Stimulated activated CD8-positive, alpha-beta memory T cell treated with anti-CD3 and anti-CD28 coated beads, Interleukin-12 subunit alpha, Interleukin-12 subunit beta, amount 100 ng/mL, for 1 hour (primary cell): Measurements from ENCODE around the gene AADAT.

ENCODE experiments used
- DNase-seq: peaks from one replicate; pipeline ENCODE4 v3.0.0-alpha.2; 2020; ENCODE audit warnings: low read depth

AADAT gene

GRCh38 chr4:170030121-170030520 is 59.6 kb downstream of the AADAT start:
- no peak for DNase-seq

GRCh38 chr4:170027181-170027829 is 62.5 kb downstream of the AADAT start:
- peak; percentile 79 for DNase-seq

DNA sequence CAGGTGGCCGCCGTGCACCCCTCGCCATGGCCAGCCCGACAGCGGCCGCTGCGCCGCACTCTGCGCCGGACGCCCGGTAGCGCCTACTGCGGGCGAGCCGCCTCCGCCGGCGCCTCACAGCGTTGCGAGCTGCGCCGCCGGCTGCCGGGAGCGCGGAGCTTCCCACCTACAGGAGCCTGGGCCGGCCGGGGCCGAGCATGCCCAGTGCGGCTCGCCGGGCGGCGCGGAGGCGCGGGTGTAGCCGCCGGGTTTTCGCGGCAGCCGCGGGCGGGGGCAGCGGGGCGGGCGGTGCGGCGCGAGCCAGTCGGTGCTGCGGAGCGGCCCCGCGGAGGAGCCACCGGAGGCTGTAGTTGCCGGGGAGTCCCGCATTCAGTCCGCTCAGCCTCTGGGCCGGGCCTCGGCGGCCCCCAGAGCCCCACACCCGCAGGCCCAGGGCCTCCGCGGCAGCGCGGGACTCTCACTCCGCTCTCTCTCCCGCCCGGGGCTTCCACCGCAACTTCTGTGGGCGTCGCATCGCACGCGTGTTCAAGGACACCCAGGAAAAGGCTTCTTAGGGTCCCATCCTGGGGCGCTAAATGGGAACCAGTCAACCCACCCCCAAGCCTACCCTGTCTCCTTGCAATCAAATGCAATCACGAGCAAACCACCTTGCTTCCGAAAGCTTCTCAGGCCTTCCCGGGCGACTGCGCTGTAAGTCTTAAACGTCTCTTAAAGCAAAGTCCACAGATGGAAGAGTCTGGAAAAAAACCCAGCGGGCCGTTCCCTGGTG is 63.3 kb downstream of the AADAT start, which contains the start of gene MFAP3L:
TSS of gene MFAP3L (minus strand) at position 143 of the 769 bp plus-strand sequence. CDS start 20,518 bp downstream, outside the sequence.
- peak; percentile 56 for DNase-seq

GRCh38 chr4:170025523-170026252 is 64.1 kb downstream of the AADAT start:
- DNase-seq, result no peak

GRCh38 chr4:170022211-170022610 is 67.5 kb downstream of the AADAT start:
- no peak for DNase-seq

DNA sequence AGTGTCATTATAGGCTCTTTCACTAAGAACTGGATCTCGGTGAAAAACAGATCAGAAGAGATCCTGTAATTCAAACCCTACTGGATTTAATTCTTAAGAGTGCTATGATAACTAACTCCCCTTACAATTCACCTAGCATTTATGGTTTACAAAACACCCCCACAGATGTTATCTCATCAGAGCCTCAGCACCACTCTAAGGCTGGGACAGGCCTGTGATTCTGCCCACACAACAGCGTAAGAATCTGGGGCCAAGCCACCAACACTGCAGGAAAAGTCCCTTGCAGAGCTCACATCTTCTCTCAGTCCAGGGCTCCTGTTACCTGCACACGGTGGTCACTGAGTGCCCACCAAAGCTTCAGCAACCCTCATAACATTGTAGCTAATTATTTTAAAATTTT is 72.5 kb downstream of the AADAT start:
- no peak for DNase-seq

DNA sequence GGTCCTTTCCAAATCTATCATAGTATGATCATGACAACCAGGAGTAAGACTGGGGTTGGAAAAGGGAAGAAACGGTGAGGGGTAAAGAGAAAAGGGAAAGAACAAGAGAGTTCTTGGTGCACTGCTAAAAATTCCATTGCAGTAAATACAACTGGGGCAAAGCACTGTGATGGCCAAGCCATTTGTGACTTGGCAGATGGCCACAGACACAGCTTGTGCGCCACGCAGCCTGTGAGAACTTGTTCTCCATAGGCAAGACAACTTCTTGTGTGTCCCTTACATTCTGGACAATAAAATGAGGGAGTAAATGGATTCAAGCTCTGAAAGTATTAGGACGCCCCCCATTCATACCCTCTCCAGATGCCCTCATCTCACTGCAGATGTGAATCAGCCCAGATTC is 74.5 kb downstream of the AADAT start:
- DNase-seq, result no peak

DNA sequence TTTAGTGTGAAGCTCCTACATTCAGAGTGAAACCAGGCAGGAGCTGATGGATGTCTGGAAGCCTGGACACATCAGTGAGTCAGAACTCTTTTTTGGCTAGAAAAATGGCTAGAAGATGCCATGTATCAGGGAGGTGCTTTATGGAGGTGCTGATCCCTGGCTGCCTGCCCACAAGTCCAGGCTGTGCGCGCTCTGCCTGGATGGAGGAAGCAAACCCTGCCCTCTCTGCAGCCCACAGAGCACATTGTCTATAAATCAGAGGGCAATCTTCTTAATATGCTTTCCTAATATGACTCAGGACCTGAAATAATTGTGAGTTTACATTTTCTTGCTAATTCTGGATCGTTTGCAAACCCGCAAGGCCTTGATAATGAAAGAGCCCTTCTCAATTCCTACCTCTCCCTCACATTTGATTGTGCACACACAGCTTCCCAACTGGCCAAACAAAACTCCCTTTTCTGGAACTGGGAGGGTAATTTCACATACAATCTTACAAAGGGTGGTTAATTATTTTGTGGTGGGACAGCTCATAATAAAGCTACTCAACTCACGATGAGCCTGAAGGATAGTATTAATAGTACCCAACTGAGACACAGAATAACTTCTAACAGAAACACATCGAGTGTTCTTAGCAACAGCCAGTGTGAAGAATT is 75.3 kb downstream of the AADAT start:
- no peak for DNase-seq

GRCh38 chr4:170012629-170012958 is 77.2 kb downstream of the AADAT start:
- no peak for DNase-seq

DNA sequence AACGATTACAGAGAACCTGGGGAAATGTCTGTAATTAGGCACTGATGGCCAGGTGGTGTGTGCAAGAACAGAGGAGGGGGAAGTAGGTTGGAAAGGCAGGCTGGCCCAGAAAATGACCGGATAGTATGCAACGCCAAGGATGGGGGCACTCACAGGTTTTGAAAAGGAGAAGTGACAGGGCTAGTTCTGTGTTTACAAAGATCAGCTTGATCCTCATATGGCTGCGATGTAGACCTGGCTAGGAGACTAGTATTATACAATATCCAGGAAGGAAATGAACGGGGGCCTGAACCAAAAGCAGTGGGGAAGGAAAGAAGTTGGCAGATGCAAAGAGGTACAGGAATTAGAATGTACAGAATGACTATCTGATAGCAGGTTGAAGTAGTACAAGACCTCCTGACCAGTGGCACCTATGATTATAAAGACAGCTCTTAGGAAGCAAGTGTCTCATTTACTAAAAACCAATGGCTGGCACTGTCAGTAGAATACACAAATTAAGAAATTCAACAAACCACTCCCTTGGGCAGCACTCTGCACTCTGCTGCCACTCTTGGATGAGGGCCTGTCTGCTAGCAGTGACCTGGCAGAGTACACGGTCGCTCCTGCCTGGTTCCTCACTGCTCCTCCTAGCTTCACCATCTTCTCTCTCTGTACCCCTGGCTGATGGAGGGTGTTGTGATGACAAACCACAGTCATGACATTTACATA is 77.7 kb downstream of the AADAT start:
- no peak for DNase-seq
